ENCODE measurements around the gene CCN5.
A peak's percentile ranks its signal among the peaks of the same experiment; 100 is the strongest.
"Not testable (repeated sequence)": the region's sequence is repeated elsewhere in the genome, so short reads cannot be mapped to it uniquely, and the experiment has no call there.

The CCN5 gene

GRCh38 chr20:44762466-44763140, 47.4 kb downstream of the CCN5 start:
- DNase-seq = peak; percentile 56

GRCh38 chr20:44763798-44764197, 48.6 kb downstream of the CCN5 start:
- not testable (repeated sequence) for DNase-seq

GRCh38 chr20:44765091-44765490, 49.9 kb downstream of the CCN5 start:
- DNase-seq = no peak

GRCh38 chr20:44765701-44766347, 50.7 kb downstream of the CCN5 start:
- no peak for DNase-seq

- no peak for DNase-seq
Measured at GRCh38 chr20:44768256-44768655, 53.1 kb downstream of the CCN5 start.

- no peak for DNase-seq
Measured at GRCh38 chr20:44768854-44769480, 53.8 kb downstream of the CCN5 start.

- no peak for DNase-seq
Measured at GRCh38 chr20:44769481-44769863, 54.3 kb downstream of the CCN5 start.

- DNase-seq = no peak
Measured at GRCh38 chr20:44770484-44771171, 55.5 kb downstream of the CCN5 start.

- no peak for DNase-seq
Measured at GRCh38 chr20:44771172-44771535, 56.0 kb downstream of the CCN5 start.

- DNase-seq = no peak
Measured at GRCh38 chr20:44772636-44773035, 57.5 kb downstream of the CCN5 start.

- DNase-seq = no peak
Measured at GRCh38 chr20:44773070-44773829, 58.1 kb downstream of the CCN5 start.

- no peak for DNase-seq
Measured at GRCh38 chr20:44776980-44777379, 61.8 kb downstream of the CCN5 start.
